ENCODE measurements around the gene CYB5R2. TPM values are rescaled to one million over a fixed set of nuclear protein-coding genes. Genes with fewer than 3 reads are reported as not detected.

The CYB5R2 gene
- total RNA-seq, 3 donors from 2014 or later (not counting 1 experiment from before 2014, with no cell fraction given), result 0.31 to 1.2 (median 0.55) TPM

DNA sequence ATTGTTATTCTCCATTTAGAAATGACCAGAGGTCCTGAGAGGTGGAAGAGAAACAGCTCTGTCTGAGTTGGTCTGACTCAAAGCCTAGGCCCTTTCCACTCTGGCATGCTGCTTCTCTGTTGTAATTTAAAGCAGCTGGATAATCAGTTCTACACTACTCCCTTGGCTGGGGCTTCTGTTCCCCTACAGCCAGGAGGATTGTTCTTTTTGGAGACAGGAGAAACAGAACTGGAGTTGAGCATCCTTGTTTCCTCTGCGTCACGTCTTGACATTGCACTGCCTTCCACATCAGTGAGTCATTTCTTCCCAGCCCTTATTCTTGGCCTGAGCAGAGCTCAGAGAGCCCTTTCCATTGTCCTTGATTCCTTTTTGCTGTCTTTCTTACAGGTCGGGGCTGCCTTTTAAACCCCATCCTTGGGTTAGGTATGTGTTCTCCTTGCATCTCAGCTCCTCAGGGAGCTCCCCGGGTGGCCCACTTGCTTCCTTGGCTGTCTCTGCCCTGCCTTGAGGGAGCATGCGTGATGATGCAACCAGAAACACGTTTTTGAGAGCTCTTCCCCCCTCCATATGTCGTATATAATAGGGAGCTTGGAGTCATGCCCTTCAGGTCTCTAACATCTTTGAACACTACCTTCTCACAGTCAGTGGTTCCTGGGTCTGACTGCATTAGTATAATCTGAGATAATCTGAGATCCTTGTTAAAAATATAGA lies 35.7 kb downstream of the CYB5R2 start:
- H3K27ac Mint-ChIP-seq, result no peak overlapping the region

GRCh38 chr11:7636350-7636749 lies 37.0 kb downstream of the CYB5R2 start:
- Mint-ChIP-seq H3K4me3 (no peak overlapping the region), H3K9me3 (no peaks in the 10 kb centered on the region)
- intact Hi-C loops (cut with micrococcal nuclease), result no loop called here

More for the DNA sequence above, 35.7 kb downstream of the CYB5R2 start:
- Mint-ChIP-seq H3K36me3 (no peaks in the 10 kb centered on the region), H3K9me3 (no peaks in the 10 kb centered on the region), H3K4me3 (no peak overlapping the region), H3K27me3 (ENCODE audit: low read depth in 2 of 2) (no peaks in the 10 kb centered on the region), H3K4me1 (no peaks in the 10 kb centered on the region)
- Histone ChIP-seq H3K9me3 (ENCODE audit: control insufficient read depth, insufficient read depth, low read length) (no peaks in the 10 kb centered on the region), H3K36me3 (ENCODE audit: control insufficient read depth, insufficient read depth, low read length) (peaks cover 10% of the 10 kb centered on the region), H3K4me1 (ENCODE audit: control insufficient read depth, insufficient read depth, low read length) (no peaks in the 10 kb centered on the region), H3K27ac (ENCODE audit: low read length) (no peak overlapping the region), H3K27me3 (ENCODE audit: control insufficient read depth, insufficient read depth, low read length) (no peaks in the 10 kb centered on the region), H3K4me3 (ENCODE audit: low read length) (no peak overlapping the region)
- no peak for ATAC-seq
- TF ChIP-seq, protein P1, sequence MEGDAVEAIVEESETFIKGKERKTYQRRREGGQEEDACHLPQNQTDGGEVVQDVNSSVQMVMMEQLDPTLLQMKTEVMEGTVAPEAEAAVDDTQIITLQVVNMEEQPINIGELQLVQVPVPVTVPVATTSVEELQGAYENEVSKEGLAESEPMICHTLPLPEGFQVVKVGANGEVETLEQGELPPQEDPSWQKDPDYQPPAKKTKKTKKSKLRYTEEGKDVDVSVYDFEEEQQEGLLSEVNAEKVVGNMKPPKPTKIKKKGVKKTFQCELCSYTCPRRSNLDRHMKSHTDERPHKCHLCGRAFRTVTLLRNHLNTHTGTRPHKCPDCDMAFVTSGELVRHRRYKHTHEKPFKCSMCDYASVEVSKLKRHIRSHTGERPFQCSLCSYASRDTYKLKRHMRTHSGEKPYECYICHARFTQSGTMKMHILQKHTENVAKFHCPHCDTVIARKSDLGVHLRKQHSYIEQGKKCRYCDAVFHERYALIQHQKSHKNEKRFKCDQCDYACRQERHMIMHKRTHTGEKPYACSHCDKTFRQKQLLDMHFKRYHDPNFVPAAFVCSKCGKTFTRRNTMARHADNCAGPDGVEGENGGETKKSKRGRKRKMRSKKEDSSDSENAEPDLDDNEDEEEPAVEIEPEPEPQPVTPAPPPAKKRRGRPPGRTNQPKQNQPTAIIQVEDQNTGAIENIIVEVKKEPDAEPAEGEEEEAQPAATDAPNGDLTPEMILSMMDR (IDR thresholded peaks at IDR 0.05), result no peak
- no peak for DNase-seq
- WGBS (ENCODE audit: insufficient coverage), result 82% methylated on average over 7 of the region's 7 CpGs
- intact Hi-C loops (cut with micrococcal nuclease), result no loop called here

GRCh38 chr11:7635708-7636107 lies 37.6 kb downstream of the CYB5R2 start:
- H3K27me3 ChIP-seq (ENCODE audit: control insufficient read depth, insufficient read depth, low read length), result no peaks in the 10 kb centered on the region
- peaks cover 12% of the 10 kb centered on the region for H3K36me3 ChIP-seq (ENCODE audit: control insufficient read depth, insufficient read depth, low read length)
- intact Hi-C loops (cut with micrococcal nuclease), result no loop called here
- no peak overlapping the region for H3K27ac ChIP-seq (ENCODE audit: low read length)
- H3K36me3 Mint-ChIP-seq, result no peaks in the 10 kb centered on the region
- no peak overlapping the region for H3K4me3 Mint-ChIP-seq
- no peaks in the 10 kb centered on the region for H3K4me1 Mint-ChIP-seq
- DNase-seq (no peak), ATAC-seq (no peak)
- H3K27me3 Mint-ChIP-seq (ENCODE audit: low read depth in 2 of 2), result no peaks in the 10 kb centered on the region
- TF ChIP-seq, protein P1 (IDR thresholded peaks at IDR 0.05), result no peak
- WGBS (ENCODE audit: insufficient coverage), result 96% methylated on average over 3 of the region's 4 CpGs
- no peak overlapping the region for H3K4me3 ChIP-seq (ENCODE audit: low read length)
- H3K4me1 ChIP-seq (ENCODE audit: control insufficient read depth, insufficient read depth, low read length), result no peaks in the 10 kb centered on the region
- no peaks in the 10 kb centered on the region for H3K9me3 ChIP-seq (ENCODE audit: control insufficient read depth, insufficient read depth, low read length)
- H3K27ac Mint-ChIP-seq, result no peak overlapping the region
- H3K9me3 Mint-ChIP-seq, result no peaks in the 10 kb centered on the region

More at GRCh38 chr11:7636350-7636749, 37.0 kb downstream of the CYB5R2 start:
- DNase-seq, result no peak
- TF ChIP-seq, protein P1 (IDR thresholded peaks at IDR 0.05), result no peak
- no peaks in the 10 kb centered on the region for H3K27me3 Mint-ChIP-seq (ENCODE audit: low read depth in 2 of 2)
- no peak overlapping the region for H3K27ac Mint-ChIP-seq
- no peaks in the 10 kb centered on the region for H3K9me3 ChIP-seq (ENCODE audit: control insufficient read depth, insufficient read depth, low read length)
- 90% methylated on average over 5 of the region's 6 CpGs for WGBS (ENCODE audit: insufficient coverage)
- no peaks in the 10 kb centered on the region for H3K27me3 ChIP-seq (ENCODE audit: control insufficient read depth, insufficient read depth, low read length)
- no peak overlapping the region for H3K27ac ChIP-seq (ENCODE audit: low read length)
- H3K36me3 ChIP-seq (ENCODE audit: control insufficient read depth, insufficient read depth, low read length), result peaks cover 14% of the 10 kb centered on the region
- no peaks in the 10 kb centered on the region for H3K4me1 Mint-ChIP-seq
- no peaks in the 10 kb centered on the region for H3K36me3 Mint-ChIP-seq
- ATAC-seq, result no peak
- no peaks in the 10 kb centered on the region for H3K4me1 ChIP-seq (ENCODE audit: control insufficient read depth, insufficient read depth, low read length)
- H3K4me3 ChIP-seq (ENCODE audit: low read length), result no peak overlapping the region

DNA sequence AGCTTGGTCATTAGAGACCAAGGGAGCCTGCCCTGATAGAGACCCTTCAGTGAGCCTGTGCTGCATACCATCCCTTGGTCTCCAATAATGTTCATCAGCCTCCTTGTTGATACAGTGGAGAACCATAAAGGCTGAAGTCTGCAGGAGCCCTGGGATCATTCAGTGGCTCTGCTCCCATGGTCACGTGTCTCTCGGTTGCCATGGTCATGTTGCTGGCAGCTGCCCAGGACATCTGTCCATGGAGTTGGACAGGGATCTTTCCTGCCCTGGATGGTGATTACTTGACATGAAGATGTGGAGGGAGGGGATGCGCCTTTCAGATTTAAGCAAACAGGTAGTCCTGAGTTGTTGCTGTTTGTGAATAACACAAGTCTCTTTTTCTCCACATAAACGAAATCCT lies 38.2 kb downstream of the CYB5R2 start:
- H3K4me1 Mint-ChIP-seq, result no peaks in the 10 kb centered on the region
- Histone ChIP-seq H3K4me3 (ENCODE audit: low read length) (no peak overlapping the region), H3K27ac (ENCODE audit: low read length) (no peak overlapping the region), H3K4me1 (ENCODE audit: control insufficient read depth, insufficient read depth, low read length) (no peaks in the 10 kb centered on the region), H3K9me3 (ENCODE audit: control insufficient read depth, insufficient read depth, low read length) (no peaks in the 10 kb centered on the region), H3K27me3 (ENCODE audit: control insufficient read depth, insufficient read depth, low read length) (no peaks in the 10 kb centered on the region), H3K36me3 (ENCODE audit: control insufficient read depth, insufficient read depth, low read length) (peaks cover 15% of the 10 kb centered on the region)
- intact Hi-C loops (cut with micrococcal nuclease), result no loop called here
- DNase-seq (no peak), ATAC-seq (no peak)
- H3K36me3 Mint-ChIP-seq, result no peaks in the 10 kb centered on the region
- no peaks in the 10 kb centered on the region for H3K27me3 Mint-ChIP-seq (ENCODE audit: low read depth in 2 of 2)
- TF ChIP-seq, protein P1 (IDR thresholded peaks at IDR 0.05), result no peak
- no peaks in the 10 kb centered on the region for H3K9me3 Mint-ChIP-seq
- WGBS (ENCODE audit: insufficient coverage), result 98% methylated on average over 2 of the region's 4 CpGs
- H3K4me3 Mint-ChIP-seq, result no peak overlapping the region
- H3K27ac Mint-ChIP-seq, result no peak overlapping the region

All from natural killer cell (primary cell).